Nephron progenitor cell (in vitro differentiated cells): Measurements from ENCODE around the gene BLACAT1.

Source experiments
- DNase-seq: peaks from one replicate; pipeline ENCODE4 v3.0.0; 2021
- H3K27ac Mint-ChIP-seq: 2 replicates; pipeline ENCODE4 v1.8.0; 2021; ENCODE audit warnings: mild to moderate bottlenecking, moderate library complexity, mixed read lengths
- H3K27me3 Mint-ChIP-seq: 2 replicates; pipeline ENCODE4 v1.8.0; 2021; ENCODE audit warnings: mild to moderate bottlenecking, low read depth, mixed read lengths; ENCODE audit not compliant: poor library complexity
- H3K36me3 Mint-ChIP-seq: 2 replicates; pipeline ENCODE4 v1.8.0; 2021; ENCODE audit warnings: low read depth, mixed read lengths
- H3K4me1 Mint-ChIP-seq: 2 replicates; pipeline ENCODE4 v1.8.0; 2021; ENCODE audit warnings: mixed read lengths
- H3K4me3 Mint-ChIP-seq: 2 replicates; pipeline ENCODE4 v1.8.0; 2021; ENCODE audit warnings: mild to moderate bottlenecking, moderate library complexity, mixed read lengths
- H3K9me3 Mint-ChIP-seq: 2 replicates; pipeline ENCODE4 v1.8.0; 2021; ENCODE audit warnings: mild to moderate bottlenecking, moderate library complexity, mixed read lengths
- TF ChIP-seq, protein P1 (sequence below): fragments of 200-600 bp; sonication (generic); IDR thresholded peaks from 2 replicates; pipeline ENCODE4 v1.5.0; 2021; ENCODE audit warnings: antibody characterized with exemption

The BLACAT1 gene

GRCh38 chr1:205454903-205455335 is 926 bp downstream of the BLACAT1 start:
- TF ChIP-seq, protein P1, sequence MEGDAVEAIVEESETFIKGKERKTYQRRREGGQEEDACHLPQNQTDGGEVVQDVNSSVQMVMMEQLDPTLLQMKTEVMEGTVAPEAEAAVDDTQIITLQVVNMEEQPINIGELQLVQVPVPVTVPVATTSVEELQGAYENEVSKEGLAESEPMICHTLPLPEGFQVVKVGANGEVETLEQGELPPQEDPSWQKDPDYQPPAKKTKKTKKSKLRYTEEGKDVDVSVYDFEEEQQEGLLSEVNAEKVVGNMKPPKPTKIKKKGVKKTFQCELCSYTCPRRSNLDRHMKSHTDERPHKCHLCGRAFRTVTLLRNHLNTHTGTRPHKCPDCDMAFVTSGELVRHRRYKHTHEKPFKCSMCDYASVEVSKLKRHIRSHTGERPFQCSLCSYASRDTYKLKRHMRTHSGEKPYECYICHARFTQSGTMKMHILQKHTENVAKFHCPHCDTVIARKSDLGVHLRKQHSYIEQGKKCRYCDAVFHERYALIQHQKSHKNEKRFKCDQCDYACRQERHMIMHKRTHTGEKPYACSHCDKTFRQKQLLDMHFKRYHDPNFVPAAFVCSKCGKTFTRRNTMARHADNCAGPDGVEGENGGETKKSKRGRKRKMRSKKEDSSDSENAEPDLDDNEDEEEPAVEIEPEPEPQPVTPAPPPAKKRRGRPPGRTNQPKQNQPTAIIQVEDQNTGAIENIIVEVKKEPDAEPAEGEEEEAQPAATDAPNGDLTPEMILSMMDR = no peak
- Mint-ChIP-seq H3K36me3 (no peaks in the 10 kb centered on the region), H3K4me3 (peak overlapping the region; percentile 92), H3K4me1 (peaks cover 60% of the 10 kb centered on the region), H3K27me3 (peaks cover 34% of the 10 kb centered on the region), H3K9me3 (no peaks in the 10 kb centered on the region), H3K27ac (no peak overlapping the region)
- DNase-seq = peak; percentile 45

DNA sequence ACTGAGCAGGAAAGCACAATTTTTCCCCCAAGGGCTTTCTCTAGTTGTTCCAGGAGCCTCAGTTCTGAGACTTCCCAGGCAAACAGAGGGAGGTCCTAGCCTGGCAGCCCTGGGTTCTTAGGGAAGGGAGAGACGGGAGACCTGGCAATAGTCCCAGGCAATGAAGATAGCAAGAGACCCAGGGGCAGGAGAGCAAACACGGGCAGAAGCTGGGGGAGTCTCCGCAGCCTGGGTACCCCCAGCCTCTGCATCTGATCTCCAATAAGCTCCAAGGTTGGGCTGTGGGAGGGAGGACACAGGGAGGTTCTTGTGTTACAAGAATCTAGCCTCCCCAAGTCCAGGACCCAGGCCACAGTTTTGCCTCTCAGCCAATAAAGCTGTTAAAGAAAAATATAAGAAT is 2.4 kb downstream of the BLACAT1 start:
- DNase-seq = no peak
- no peaks in the 10 kb centered on the region for H3K9me3 Mint-ChIP-seq
- TF ChIP-seq, protein P1 = no peak
- H3K4me3 Mint-ChIP-seq = peak overlapping the region; percentile 63
- H3K36me3 Mint-ChIP-seq = no peaks in the 10 kb centered on the region
- H3K27me3 Mint-ChIP-seq = peaks cover 34% of the 10 kb centered on the region
- peaks cover 71% of the 10 kb centered on the region for H3K4me1 Mint-ChIP-seq
- H3K27ac Mint-ChIP-seq = no peak overlapping the region

DNA sequence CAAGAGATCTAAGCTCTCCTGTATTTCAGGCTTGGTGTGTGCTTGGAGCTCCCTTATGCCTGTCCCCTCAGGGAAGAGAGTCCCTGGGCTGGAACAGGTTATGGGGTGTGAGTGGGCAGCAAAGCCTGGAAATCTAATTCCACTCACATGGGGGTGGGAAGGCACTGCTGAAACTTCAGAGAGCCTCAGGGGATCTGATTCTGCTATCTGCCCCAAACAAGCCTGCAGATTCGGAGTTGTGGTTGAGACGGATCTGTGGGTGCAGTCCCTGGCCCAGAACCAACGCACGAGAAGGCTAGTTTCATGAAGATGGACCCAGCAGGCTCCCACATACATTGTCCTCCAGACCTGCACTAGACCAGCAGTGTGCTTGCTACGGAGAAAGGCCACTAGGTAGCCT is 2.9 kb downstream of the BLACAT1 start:
- Mint-ChIP-seq H3K4me3 (peak overlapping the region; percentile 63), H3K27ac (no peak overlapping the region), H3K27me3 (peaks cover 34% of the 10 kb centered on the region), H3K9me3 (no peaks in the 10 kb centered on the region), H3K4me1 (peaks cover 76% of the 10 kb centered on the region), H3K36me3 (no peaks in the 10 kb centered on the region)
- DNase-seq = no peak
- TF ChIP-seq, protein P1 = no peak

- H3K27me3 Mint-ChIP-seq = peaks cover 29% of the 10 kb centered on the region
- peak overlapping the region; percentile 31 for H3K27ac Mint-ChIP-seq
Observed at GRCh38 chr1:205452364-205452763, 3.5 kb downstream of the BLACAT1 start.

GRCh38 chr1:205451759-205452164 is 4.1 kb downstream of the BLACAT1 start:
- H3K4me3 Mint-ChIP-seq = peak overlapping the region; percentile 50
- no peaks in the 10 kb centered on the region for H3K9me3 Mint-ChIP-seq
- TF ChIP-seq, protein P1 = no peak
- no peaks in the 10 kb centered on the region for H3K36me3 Mint-ChIP-seq
- peak; percentile 36 for DNase-seq
- peaks cover 88% of the 10 kb centered on the region for H3K4me1 Mint-ChIP-seq
- H3K27ac Mint-ChIP-seq = peak overlapping the region; percentile 31
- peaks cover 25% of the 10 kb centered on the region for H3K27me3 Mint-ChIP-seq

More at GRCh38 chr1:205452364-205452763, 3.5 kb downstream of the BLACAT1 start:
- H3K4me3 Mint-ChIP-seq = peak overlapping the region; percentile 50
- TF ChIP-seq, protein P1 = no peak
- H3K9me3 Mint-ChIP-seq = no peaks in the 10 kb centered on the region
- DNase-seq = no peak
- peaks cover 82% of the 10 kb centered on the region for H3K4me1 Mint-ChIP-seq
- H3K36me3 Mint-ChIP-seq = no peaks in the 10 kb centered on the region

DNA sequence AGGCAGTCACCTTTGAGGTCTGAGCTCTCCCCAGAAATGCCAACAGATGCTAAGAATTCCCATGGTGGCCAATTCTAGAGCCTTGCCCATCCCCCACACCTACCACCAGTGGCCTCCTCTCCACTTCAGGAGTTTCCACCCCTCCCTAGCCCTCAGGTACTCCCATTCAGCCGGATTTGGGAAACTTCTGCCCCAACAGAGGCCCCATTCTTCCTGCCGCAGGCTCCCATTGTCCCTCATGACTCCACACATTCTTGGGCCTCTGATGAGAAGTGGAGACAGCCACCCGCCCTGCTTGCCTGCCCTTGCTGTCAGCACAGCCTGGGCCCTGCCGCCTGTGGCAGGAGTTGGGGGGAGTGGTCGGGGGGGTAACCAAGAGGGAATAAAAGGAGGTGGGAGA is 4.6 kb downstream of the BLACAT1 start:
- Mint-ChIP-seq H3K9me3 (no peaks in the 10 kb centered on the region), H3K27me3 (peaks cover 21% of the 10 kb centered on the region), H3K4me3 (peak overlapping the region; percentile 50), H3K36me3 (no peaks in the 10 kb centered on the region), H3K27ac (peak overlapping the region; percentile 88), H3K4me1 (peaks cover 94% of the 10 kb centered on the region)
- DNase-seq = no peak
- TF ChIP-seq, protein P1 = no peak
